Glomerular endothelial cell (primary cell): ENCODE measurements around the gene AGFG2. TPM values are rescaled to one million over a fixed set of nuclear protein-coding genes. Genes with fewer than 3 reads are reported as not detected.
"Not testable (repeated sequence)": the region's sequence is repeated elsewhere in the genome, so short reads cannot be mapped to it uniquely, and the experiment has no call there.

Experiments
- DNase-seq: peaks from one replicate; pipeline ENCODE4 v3.0.0-alpha.2; 2011; ENCODE audit warnings: low read depth, low spot score; ENCODE audit errors: extremely low read depth
- total RNA-seq: library from RNA; depleted of rRNA; stranded (reverse); fragments of >200 nt; gene quantifications from 2 replicates; pipeline ENCODE4 v1.2.3, GENCODE V29; 2015

AGFG2 gene
- 29.2 and 37.3 TPM in 2 replicates for total RNA-seq

- peak; percentile 86 for DNase-seq
Observed at GRCh38 chr7:100538654-100539435, at the start of gene AGFG2. TSS of gene AGFG2 (plus strand) at chr7:100539203. CDS start at chr7:100539347, 144 bp downstream.

- no peak for DNase-seq
Observed at GRCh38 chr7:100489824-100490223, 49.2 kb upstream of the AGFG2 start.

DNA sequence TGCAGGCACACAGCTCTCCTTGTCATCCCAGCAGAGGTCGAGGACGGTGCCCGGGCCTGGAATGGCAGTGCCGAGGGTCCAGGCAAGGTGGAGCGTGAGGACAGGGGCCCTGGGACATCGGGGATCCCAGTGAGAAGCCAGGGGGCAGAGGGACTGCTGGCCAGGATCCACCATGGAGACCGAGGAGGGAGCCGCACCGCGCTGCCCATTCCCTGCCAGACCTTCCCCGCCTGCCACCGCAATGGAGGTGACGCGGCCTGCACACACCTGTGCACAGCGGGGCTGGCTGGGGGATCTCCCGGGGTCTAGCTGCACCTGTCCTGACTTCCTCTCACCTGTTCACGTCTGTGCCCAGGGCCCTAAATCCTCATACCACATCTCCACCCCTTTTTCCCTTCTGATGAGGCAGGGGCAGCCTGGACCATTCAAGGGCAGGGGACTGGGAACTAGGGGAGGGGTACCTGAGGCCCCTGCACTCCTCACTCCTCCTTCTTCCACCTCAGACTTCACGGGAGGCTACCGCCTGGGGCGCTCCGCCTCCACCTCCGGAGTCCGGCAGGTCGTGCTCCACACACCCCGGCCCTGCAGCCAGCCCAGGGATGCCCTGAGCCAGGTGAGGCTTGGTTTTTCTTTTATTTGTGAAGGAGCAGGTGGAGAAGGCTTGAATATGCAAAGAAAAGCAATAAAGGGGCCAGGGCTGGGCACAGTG lies 48.4 kb upstream of the AGFG2 start:
- DNase-seq = no peak

DNA sequence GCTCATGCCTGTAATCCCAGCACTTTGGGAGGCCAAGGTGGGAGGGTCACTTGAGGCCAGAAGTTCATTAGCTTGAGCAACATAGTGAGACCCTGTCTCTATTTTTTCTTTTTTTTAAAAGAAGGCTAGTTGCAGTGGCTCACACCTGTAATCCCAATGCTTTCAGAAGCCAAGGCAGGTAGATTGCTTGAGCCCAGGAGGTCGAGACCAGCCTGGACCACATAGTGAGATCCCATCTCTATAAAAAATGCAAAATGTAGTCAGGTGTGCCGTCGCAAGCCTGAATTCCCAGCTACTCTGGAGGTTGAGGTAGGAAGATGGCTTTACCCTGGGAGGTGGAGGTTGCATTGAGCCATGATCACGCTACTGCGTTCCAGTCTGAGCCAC lies 47.8 kb upstream of the AGFG2 start:
- DNase-seq = no peak

DNA sequence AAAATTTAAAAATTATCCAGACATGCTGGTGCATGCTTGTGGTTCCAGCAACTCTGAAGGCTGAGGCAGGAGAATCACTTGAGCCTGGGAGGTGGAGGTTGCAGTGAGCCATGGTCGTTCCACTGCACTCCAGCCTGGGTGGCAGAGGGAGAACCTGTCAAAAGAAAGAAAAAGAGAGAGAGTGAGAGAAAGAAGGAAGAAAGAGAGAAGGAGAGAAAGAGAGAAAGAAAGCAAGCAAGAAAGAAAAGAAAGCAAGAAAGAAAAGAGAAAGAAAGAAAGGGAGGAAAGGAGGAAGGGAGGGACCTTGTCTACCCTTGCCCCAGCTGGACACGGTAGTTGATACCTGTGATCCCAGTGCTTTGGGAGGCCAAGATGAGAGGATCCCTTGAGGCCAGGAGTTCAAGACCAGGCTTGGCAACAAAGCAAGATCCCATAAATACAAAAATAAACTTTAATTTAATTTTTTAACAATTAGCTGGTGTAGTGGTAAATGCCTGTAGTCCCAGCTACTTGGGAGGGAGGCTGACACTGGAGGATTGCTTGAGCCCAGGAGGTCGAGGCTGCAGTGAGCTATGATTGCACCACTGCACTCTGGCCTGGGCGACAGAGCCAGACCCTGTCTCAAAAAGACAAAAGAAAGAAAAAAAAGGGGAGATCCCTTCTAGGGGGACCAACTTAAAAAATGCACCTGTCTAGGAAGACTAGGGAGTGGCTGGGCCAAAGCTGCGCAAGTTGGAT lies 46.1 kb upstream of the AGFG2 start:
- no peak for DNase-seq

GRCh38 chr7:100493476-100494264 lies 45.3 kb upstream of the AGFG2 start:
- DNase-seq = no peak

- no peak for DNase-seq
Observed at GRCh38 chr7:100496509-100496908, 42.5 kb upstream of the AGFG2 start.

GRCh38 chr7:100500743-100501142 lies 38.3 kb upstream of the AGFG2 start:
- not testable (repeated sequence) for DNase-seq

- DNase-seq = not testable (repeated sequence)
Observed at GRCh38 chr7:100504031-100504430, 35.0 kb upstream of the AGFG2 start.

DNA sequence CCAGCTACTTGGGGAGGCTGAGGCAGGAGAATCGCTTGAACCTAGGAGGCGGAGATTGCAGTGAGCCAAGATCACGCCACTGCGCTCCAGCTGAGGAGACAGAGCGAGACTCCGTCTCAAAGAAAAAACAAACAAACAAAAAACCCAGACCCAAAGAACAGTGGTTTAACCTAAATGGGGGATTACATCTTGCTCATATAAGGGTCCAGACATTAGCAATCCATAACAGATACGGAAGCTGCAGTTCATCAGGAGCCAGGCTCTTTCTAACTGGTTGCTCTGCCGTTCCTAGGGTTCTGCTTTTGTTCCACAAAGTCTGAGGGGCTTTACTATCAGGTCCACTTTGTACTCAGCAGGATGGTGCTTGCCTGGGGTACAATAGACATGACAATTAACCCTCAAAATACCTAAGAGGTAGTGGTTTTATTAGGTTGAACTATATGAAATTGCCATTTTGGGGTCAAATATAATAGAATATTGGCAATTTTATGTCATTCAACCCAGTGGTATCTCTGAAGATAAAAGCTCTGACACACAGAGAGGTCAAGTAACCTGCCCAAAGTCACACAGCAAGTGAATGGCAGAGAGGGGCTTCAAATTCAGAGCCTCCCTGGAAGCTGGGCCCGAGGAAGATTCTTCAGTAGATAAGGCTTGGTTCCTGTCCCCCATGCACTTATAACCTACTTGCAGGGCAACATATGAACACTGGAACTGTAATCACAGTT lies 34.0 kb upstream of the AGFG2 start:
- DNase-seq = no peak

DNA sequence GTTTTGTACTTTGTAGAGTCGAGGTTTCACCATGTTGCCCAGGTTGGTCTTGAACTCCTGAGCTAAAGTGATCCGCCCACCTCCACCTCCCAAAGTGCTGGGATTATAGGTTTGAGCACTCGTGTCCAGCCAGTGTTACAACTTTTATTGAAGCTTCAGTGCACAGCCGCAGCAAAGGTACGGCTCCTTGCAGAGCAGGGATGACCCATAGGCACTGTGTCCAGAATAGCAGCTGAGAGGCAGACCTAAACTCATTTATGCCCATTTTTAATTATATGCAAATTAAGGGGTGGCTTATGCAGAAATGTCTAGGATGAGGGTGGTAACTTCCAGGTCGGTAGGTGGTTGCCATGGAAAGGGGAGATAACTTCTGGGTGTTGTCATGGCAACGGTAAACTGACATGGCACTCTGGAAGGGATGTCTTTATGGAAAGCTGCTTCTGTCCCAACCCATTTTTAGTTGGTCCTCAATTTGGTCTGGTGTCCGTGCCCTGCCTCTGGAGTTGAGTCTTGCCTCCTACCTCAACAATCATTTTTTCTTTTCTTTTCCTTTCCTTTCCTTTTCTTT lies 32.6 kb upstream of the AGFG2 start:
- DNase-seq = no peak

- no peak for DNase-seq
Observed at GRCh38 chr7:100509231-100509630, 29.8 kb upstream of the AGFG2 start.

- DNase-seq = no peak
Observed at GRCh38 chr7:100510437-100511239, 28.4 kb upstream of the AGFG2 start.

GRCh38 chr7:100513212-100513810 lies 25.7 kb upstream of the AGFG2 start:
- no peak for DNase-seq

GRCh38 chr7:100515072-100515532 lies 23.9 kb upstream of the AGFG2 start:
- DNase-seq = peak; percentile 22

- DNase-seq = no peak
Observed at GRCh38 chr7:100516135-100516812, 22.7 kb upstream of the AGFG2 start.

DNA sequence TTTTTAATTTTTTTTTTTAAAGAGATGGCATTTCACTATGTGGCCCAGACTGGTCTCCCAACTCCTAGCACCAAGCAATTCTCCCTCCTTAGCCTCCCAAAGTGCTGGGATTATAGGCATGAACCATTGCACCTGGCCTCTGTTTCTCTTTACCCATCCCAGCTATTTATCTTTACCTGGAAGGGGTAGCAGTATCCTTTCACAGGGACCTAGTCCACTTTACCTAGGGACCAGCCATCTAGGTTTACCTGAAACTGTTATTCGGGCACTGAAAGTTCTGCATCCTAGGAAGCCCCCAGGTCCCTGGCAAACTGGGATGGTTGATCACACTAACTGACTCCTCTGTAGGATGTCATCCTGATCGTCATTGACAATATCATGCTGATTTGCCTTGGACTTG lies 21.7 kb upstream of the AGFG2 start:
- DNase-seq = no peak

GRCh38 chr7:100519580-100519979 lies 19.4 kb upstream of the AGFG2 start:
- no peak for DNase-seq
